GM13976 (cell line): ENCODE results near the gene MRPS6.

Experiments used
- DNase-seq: peaks from one replicate; pipeline ENCODE4 v3.0.0; 2012; ENCODE audit warnings: low spot score
- CTCF ChIP-seq: IDR thresholded peaks from 2 replicates; pipeline ENCODE4 v1.5.1; 2012; ENCODE audit warnings: borderline replicate concordance, mild to moderate bottlenecking; ENCODE audit not compliant: insufficient read depth; ENCODE audit errors: extremely low read depth, missing control alignments, control extremely low read depth
- in situ Hi-C: fragments of 300-500 bp; cut with MboI; formaldehyde crosslinking; loops from one replicate; pipeline ENCODE4 v1.12.0; 2022; ENCODE audit warnings: low sequenced_read_pairs, mixed read lengths, inconsistent platforms; ENCODE audit not compliant: unreplicated experiment

MRPS6 gene

GRCh38 chr21:34147792-34148418 lies 74.5 kb downstream of the MRPS6 start:
- TF ChIP-seq CTCF: no peak
- in situ Hi-C loops: no loop called here
- no peak for DNase-seq

GRCh38 chr21:34148419-34148804 lies 75.0 kb downstream of the MRPS6 start:
- no peak for TF ChIP-seq CTCF
- DNase-seq: no peak
- in situ Hi-C loops: no loop called here

GRCh38 chr21:34148826-34149558 lies 75.6 kb downstream of the MRPS6 start:
- in situ Hi-C loops: no loop called here

GRCh38 chr21:34152500-34152899 lies 79.1 kb downstream of the MRPS6 start:
- no peak for DNase-seq
- in situ Hi-C loops: no loop called here
- TF ChIP-seq CTCF: no peak

More at GRCh38 chr21:34148826-34149558, 75.6 kb downstream of the MRPS6 start:
- no peak for DNase-seq
- no peak for TF ChIP-seq CTCF

GRCh38 chr21:34154878-34155277 lies 81.5 kb downstream of the MRPS6 start:
- in situ Hi-C loops: no loop called here
- TF ChIP-seq CTCF: no peak
- no peak for DNase-seq

GRCh38 chr21:34156957-34157356 lies 83.6 kb downstream of the MRPS6 start:
- TF ChIP-seq CTCF: no peak
- in situ Hi-C loops: no loop called here
- no peak for DNase-seq
